ENCODE measurements around the gene RPL22.

DNA sequence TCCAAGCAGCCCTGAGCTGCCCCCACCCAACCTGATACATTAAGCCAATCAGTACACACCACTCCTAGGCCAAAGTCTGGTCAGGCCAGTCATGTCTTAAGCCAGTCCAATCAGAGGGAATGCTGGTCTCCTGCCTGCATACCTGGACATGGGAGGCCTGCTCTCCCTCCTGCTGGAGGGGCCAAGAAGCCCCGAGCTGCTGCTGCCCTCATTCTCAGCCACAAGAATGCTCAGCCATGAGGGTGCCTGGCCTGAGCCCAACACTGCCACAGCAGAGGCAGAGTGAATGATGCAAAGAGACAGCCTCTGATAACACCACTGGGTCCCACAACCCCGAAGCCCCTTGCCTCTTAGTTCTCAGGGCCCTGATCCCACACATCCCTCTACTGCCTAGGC, 42.3 kb downstream of the RPL22 start:
- TF ChIP-seq, protein P1, sequence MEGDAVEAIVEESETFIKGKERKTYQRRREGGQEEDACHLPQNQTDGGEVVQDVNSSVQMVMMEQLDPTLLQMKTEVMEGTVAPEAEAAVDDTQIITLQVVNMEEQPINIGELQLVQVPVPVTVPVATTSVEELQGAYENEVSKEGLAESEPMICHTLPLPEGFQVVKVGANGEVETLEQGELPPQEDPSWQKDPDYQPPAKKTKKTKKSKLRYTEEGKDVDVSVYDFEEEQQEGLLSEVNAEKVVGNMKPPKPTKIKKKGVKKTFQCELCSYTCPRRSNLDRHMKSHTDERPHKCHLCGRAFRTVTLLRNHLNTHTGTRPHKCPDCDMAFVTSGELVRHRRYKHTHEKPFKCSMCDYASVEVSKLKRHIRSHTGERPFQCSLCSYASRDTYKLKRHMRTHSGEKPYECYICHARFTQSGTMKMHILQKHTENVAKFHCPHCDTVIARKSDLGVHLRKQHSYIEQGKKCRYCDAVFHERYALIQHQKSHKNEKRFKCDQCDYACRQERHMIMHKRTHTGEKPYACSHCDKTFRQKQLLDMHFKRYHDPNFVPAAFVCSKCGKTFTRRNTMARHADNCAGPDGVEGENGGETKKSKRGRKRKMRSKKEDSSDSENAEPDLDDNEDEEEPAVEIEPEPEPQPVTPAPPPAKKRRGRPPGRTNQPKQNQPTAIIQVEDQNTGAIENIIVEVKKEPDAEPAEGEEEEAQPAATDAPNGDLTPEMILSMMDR (IDR thresholded peaks at IDR 0.05 in 2 of 3, conservative IDR thresholded peaks at IDR 0.05 in 1 of 3; ENCODE audit: borderline replicate concordance in 1 of 3, insufficient read depth in 1 of 3, low read depth in 2 of 3, low read length in 2 of 3), result no peak
- TF ChIP-seq POLR2AphosphoS5 (IDR thresholded peaks at IDR 0.05; ENCODE audit: low read depth, low read length) (no peak), ZBTB33 (IDR thresholded peaks at IDR 0.05; ENCODE audit: extremely low read depth, insufficient replicate concordance, low read length) (no peak), EGR1 (IDR thresholded peaks at IDR 0.05; ENCODE audit: low read depth) (no peak), CBX3 (IDR thresholded peaks at IDR 0.05; ENCODE audit: low read depth) (no peak), REST (IDR thresholded peaks at IDR 0.05; ENCODE audit: low read depth) (no peak), POLR2A (IDR thresholded peaks at IDR 0.05; ENCODE audit: borderline replicate concordance, extremely low read depth, insufficient read depth, insufficient read length) (no peak), EZH2 (IDR thresholded peaks at IDR 0.05) (no peak), ZNF274 (IDR thresholded peaks at IDR 0.05; ENCODE audit: low read depth, low read length) (no peak), CEBPB (IDR thresholded peaks at IDR 0.05; ENCODE audit: low read depth) (no peak), FOSL1 (IDR thresholded peaks at IDR 0.05; ENCODE audit: low read depth) (no peak), YY1 (IDR thresholded peaks at IDR 0.05; ENCODE audit: extremely low read depth, insufficient replicate concordance, low read depth, low read length) (no peak), RAD21 (IDR thresholded peaks at IDR 0.05; ENCODE audit: low read depth) (no peak)
- TF ChIP-seq, protein P2, sequence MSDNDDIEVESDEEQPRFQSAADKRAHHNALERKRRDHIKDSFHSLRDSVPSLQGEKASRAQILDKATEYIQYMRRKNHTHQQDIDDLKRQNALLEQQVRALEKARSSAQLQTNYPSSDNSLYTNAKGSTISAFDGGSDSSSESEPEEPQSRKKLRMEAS (IDR thresholded peaks at IDR 0.05), result no peak
